HG02588 (cell line): ENCODE data around the gene METTL3.

ENCODE experiments used
- ATAC-seq: cut with Tn5 transposase; IDR thresholded peaks from one replicate; pipeline ENCODE4 v1.9.1; 2021; ENCODE audit warnings: mild to moderate bottlenecking, moderate library complexity; ENCODE audit not compliant: unreplicated experiment

Gene METTL3

DNA sequence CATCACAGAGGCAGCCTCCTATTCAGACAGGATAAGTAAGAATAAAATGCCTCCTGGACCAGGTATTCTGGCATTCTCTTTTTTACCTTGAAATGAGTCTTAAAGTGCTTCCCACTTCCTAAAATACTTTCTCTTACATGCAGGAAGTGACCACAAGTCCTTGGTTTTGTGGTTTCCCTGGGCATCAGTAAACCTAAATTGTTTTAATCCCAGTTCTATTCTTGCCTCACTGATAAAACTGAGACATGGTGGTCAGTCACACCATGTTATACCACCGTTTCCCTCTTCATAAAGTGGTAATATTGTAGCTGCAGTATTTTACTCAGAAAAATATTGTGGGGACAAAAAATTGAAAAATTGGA is 16.2 kb upstream of the METTL3 start:
- no peak for ATAC-seq

DNA sequence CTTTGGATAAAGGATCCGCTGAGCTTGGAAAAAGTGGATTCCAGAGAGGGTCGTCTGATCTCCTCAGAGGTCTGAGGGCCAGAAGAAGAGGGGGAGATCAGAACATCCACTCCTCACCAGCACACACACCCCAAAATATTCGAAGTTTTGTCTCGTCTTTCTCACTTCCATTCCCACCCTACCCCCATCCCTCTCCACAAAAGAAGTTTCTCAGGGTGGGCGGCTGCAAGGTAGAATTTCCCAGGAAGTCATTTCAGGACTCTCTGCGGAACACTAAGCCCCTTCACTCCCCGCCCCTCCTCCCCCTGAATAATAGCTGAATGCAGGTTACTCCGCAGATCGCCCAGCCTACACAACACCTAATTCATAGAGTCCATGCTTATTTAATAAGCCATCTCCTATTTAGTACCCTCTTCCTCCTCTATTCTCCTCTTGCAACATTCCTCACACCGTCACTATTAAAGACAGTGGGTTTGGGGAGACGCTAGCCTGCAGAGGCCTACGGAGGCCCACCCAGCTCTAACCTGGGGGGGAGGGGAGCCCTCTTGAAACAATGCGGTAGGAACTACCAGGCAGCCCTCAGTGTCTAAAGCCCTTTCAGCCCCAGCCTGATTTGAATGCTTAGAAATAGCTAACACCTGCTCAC is 15.7 kb upstream of the METTL3 start:
- ATAC-seq, result no peak

DNA sequence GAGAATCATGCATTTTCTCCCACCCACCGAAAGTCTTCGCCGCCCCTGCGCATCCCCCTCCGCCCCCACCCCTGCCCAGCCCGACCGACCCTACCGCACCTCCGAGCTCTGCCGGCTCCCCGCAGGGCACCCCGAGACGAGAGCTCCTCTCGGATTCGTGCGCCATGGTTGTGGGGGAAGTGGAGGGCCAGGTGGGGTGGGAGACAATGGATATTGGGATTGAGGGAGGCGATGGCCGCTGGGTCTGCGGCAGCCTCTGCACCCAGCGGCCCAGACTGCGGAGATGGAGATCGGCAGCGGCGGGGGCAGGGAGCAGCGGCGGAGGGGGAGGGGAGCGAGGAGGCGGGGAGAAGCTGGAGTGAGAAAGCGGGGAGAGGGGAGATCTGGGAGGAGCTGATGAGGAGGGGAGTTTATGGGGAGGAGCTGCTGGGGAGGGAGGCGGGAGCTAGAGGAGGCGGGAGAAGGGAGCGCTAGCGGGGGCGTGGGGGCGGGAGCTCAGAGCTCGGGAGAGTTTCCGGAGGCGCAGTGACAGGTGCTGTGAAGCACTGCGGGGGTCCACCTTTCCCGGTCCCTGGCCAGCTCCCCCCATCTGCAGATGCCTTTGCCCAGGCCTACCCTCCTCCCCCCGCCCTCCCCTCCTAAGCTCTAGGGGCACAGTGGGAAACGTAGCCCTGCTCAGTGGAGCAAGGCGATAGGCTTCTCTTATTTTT is 15.0 kb upstream of the METTL3 start, which contains the start of gene SALL2:
SALL2 (minus strand) TSS at position 385 of the 710 bp plus-strand sequence; CDS start at position 166, 219 bp downstream.
- peak; percentile 43 for ATAC-seq

DNA sequence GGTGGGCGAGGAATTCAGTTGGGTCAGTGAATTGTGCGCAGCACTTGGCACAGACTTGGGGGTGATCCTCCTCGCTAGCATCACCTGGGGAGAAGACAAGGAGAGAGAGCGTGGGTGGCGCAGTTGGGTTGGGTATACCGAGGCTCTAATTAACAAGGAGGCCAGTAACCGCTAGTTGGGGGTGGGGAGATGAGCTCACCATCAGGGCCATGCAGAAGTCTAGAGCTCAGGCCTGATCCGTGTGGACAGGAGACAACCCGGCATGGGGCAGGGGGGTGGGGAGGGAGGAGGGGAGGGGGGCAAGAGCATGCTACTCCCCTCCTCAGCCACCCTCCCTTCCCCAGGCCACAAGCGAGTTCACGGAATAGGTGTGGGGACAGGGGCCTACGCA is 14.4 kb upstream of the METTL3 start:
- no peak for ATAC-seq

DNA sequence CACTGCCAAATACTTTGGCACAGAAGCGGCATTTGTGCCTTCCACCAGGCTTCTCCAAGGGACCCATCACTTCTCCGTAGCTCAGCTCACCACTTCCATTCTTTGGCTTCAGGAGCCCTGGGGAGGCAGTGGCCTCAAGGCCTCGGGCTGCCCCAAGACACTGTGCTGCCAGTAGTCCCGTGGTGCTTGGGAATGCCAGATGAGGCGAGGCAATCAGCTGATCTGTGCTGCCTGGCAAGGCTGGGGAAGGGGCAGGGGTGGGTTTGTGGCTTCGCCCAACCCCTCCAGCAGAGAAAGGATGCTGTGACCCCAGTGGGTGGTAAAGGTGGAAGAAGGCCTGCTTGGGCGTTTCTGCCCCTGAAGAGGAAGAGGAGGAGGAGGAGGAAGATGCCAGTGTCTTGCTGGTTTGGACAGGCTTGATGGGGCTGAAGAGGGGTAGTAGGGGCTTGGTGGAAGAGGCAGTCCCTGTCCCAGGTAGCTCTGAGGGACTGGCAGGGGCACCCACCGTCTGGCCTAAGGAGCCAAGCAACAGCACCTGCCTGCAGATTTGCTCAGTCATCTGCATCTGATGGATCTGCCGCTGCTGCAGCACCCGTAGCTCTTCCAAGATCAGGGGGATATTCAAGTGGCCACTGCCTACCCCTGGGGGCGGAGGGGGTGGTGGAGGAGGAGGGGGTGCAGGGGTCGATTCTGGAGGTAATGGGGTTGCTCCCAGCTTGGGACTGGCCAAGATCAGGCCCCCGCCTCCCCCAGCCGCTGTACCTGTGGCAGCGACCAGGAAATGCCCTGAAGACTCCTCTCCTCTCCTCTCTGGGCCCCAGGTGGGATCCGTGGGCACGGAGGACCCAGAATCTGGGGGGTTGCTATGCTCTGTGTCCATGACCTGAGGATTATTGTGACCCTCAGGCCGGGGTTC is 13.7 kb upstream of the METTL3 start:
- ATAC-seq, result no peak

DNA sequence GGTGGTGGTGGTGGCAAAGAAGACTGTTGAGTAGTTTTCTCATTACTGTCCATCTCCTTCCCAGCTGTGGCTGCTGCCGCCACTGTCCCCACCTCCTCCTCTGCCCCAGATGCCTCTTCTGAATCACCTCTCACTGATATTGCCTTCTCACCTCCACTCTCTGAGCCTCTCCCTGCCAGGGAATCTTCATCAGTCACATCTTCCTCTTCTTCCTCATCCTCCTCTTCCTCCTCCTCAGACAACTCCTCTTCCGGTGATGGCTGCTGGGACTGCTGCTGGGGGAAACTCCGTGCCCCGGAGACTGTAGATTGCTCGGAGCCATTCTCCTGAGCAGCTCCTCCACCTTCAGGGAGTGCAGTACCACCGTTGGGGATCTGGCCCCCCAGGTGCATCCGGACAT is 12.1 kb upstream of the METTL3 start:
- ATAC-seq, result no peak

DNA sequence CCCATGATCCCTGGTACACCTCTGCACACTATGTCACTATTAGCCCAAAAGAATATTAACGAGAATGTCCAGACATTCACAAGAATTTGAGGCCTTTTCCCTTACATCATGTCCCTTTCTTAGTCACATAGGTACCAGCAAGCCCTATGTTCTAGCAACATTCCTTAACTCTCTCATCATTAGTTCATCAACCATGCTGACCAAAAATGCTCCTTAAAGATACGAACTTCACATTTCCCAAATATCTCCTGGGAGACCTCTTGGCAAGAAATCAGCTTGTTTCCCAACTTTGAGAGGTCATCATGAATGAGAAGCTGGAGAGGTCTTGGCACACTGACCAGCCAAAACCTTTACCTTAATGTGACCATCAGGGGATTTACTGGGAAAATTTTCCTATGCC is 10.4 kb upstream of the METTL3 start:
- no peak for ATAC-seq

DNA sequence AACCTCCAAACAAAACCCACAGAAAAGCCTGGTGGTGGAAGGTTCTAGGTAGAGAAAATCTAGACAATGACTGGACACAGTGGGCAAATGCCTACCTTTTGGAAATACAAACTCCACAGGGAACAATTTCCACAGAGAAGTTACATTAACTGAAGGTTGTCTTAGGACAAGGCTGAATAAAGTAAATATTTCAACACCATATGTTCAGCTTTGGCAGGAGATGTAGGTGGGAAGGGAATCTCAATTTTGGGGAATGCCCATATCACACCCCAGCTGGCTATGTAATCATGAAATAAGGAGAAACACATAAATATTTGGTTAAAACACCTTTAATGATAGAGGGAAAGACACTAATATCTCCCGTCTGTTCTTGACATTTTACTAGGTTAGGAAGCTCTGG is 9.6 kb upstream of the METTL3 start:
- no peak for ATAC-seq

DNA sequence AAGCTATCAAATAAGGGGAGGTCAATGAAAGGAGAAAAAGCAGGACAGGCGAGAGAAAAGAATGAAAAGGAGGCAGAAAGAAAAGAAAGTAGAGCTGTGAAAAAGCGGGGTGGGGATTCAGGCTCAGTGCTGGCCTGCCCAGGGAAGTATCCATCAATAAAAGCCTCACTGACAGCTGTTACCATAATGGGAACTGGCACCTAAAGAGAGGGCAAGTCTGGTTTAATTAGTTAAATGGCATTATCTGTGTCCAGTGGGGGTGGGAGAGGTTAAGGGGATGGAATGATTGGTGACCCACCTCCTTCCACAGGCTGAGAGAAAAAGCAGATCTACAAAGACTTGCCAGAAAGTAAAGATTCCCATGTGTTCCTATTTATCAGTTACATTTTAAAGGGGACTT is 7.6 kb upstream of the METTL3 start:
- no peak for ATAC-seq

DNA sequence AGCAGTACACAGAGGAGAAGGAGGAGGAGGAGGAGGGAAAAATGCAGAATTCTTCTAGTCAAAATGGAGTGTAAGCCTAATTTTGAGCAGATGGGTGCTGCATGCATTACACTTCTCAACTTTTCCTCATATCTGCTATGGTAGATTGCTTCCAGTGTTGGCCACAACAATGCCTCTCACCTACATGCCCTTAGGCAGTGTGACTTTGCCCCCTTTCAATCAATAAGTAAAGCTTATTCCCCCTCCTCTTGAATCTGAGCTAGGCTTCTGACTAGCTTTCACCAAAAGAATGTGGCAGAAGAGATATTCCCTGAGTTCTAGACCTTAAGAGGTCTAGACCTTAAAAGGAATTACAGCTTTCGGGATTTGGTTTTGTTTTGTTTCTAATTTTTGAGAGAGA is 3.2 kb upstream of the METTL3 start:
- ATAC-seq, result no peak

DNA sequence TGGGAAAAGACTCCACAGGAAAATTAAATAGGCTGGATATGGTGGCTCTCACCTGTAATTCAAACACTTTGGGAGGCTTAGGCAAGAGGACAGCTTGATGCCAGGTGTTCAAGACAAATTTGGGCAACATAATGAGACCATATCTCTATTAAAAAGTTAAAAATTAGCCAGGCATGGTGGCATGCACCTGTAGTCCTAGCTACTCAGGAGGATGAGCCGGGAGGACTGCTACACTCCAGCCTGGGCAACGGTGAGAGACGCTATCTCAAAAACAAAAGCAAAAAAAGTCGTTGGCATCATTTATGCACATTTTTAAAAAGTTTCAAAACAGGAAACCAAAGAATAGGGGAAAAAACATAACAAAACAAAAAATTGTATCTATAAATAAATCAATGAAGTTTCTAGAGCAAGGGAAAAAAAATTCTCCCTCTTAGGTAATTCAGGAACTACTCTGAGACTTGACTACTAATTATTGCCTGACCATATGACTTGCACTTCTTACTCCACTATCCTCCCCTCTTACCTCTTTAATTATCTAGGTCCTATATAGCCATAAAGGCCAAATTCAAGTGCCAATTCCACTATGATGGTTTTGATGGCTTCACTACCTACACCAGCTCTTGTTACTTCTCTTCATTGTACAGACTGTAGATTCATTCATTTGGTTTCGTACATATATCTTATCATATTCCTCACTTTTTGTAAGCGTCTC is 1.6 kb downstream of the METTL3 start:
- ATAC-seq, result no peak

DNA sequence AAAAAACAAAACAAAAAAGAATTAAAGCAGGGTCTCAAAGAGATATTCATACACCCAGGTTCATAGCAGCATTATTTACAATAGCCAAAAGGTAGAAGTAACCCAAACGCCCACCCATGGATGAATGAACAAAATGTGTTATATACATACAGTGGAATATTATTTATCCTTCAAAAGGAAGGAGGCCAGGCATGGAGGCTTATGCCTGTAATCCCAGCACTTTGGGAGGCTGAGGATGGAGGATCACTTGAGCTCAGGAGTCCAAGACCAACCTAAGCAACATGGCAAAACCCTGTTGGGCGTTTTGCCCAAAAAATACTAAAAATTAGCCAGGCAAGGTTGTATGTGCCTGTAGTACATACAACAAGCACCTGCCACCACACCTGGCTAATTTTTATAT is 4.6 kb downstream of the METTL3 start:
- no peak for ATAC-seq

DNA sequence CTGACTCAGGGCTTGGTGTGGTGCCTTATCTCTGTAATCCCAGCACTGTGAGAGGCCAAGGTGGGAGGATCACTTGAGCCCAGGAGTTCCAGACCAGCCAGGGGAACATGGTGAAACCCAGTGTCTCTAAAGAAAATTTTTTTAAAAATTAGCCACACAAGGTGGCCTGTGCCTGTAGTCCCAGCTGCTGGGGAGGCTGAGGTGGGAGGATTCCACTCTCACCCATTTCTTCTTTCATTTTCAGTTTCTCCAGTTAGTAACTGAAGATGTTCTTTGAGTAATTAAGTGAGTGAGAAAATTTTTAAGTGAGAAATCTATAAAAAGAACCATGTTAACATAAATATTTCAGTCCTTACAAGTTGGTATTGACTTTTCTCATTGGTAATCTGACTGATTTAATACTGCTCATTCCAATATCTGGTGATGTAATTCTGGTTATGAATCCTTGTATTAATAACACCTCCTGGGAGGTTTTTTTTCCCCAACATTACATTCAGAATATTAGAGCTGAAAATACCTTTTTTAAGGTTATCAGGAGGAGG is 6.1 kb downstream of the METTL3 start:
- ATAC-seq, result peak; percentile 81

DNA sequence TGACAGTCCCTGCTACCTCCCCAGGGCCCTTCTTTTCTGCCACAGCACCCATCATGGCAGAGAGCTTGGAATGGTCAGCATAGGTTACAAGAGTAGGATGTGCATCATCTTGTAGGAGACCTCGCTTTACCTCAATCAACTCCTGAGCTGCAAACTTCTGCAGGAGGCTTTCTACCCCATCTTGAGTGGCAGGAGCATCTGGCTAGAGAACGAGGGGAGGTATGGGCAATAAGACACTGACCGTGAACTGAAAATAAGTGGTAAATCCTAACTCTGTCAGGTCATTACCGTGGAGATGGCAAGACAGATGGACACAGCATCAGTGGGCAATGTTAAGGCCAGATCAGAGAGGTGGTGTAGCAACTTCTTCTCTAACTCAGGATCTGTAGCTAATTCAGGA is 7.8 kb downstream of the METTL3 start:
- no peak for ATAC-seq

DNA sequence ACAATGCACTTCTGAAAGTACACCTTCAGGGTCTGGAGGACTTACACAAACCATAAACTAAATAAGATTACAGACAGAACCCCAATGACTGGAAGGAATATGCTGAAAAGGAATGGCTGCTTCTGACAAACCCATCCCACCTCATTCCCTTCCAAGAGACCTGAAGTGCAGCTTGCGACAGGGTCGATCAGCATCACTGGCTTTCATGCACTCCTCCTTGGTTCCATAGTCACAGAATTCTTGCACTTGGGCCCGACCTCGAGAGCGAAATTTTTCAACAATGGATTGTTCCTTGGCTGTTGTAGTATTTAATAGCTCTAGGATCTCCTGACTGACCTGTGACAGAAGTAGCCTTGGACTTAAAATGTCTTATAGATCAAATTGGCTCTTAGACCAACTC is 9.6 kb downstream of the METTL3 start:
- no peak for ATAC-seq

DNA sequence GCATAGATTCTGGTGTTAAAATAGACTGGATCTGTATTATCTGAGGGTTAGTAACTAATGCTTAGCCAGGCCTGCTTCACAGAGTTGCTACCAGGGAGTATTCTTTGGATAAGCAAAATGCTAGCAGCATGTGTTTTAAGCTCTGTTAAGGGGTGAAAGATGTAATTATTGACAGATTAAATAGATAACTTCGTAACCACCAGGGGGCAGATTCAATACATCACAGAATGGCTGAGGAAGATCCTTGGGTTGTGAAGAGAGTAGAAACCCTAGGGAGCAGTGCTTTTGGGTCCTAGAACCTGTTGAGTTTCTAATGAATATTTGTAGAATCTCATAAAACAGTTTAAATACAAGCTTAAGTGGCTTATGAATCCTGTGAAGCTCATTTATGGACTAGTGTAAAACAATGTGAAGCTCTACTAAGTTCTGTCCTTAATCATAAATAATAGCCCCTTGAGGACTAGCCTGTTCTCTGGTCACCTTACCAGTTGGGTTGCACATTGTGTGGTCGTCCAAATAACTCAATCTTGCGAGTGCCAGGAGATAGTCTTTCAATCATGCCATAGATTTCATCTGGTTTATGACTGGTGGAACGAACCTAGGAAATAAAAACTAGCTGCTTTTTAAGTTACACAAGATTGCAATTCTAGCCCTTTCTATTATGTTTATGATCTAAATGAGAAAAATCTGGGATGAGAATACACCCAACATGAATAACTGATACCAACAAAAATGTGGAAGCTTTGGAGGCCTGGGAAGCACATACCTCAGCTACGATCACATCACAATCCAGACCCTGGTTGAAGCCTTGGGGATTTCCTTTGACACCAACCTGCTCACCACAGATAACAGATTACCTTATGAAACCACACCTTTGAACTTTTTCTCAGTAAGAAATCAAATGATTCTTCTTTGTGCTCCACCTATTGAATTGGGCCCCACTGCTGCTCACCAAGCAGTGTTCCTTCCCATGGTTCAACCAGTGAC is 12.3 kb downstream of the METTL3 start:
- no peak for ATAC-seq

DNA sequence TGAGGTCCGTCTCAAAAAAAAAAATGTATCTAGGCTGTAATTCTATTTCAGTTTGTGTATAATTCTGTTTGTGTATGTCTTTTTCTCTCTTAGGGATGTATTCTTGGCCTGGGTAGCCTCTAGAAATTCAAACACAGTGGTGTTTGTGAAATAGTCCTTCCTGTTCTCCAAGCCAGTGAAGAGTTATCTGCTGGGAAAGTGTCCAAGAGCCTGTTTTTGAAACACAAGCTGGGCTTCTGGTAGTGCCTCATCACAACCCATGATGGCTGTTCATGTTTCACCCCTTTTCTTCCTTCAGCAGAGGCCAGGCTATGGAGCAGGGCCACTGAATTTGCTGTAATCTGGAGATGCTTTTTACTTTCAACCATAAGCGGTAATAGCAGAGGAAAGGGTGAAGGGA is 14.7 kb downstream of the METTL3 start:
- no peak for ATAC-seq

DNA sequence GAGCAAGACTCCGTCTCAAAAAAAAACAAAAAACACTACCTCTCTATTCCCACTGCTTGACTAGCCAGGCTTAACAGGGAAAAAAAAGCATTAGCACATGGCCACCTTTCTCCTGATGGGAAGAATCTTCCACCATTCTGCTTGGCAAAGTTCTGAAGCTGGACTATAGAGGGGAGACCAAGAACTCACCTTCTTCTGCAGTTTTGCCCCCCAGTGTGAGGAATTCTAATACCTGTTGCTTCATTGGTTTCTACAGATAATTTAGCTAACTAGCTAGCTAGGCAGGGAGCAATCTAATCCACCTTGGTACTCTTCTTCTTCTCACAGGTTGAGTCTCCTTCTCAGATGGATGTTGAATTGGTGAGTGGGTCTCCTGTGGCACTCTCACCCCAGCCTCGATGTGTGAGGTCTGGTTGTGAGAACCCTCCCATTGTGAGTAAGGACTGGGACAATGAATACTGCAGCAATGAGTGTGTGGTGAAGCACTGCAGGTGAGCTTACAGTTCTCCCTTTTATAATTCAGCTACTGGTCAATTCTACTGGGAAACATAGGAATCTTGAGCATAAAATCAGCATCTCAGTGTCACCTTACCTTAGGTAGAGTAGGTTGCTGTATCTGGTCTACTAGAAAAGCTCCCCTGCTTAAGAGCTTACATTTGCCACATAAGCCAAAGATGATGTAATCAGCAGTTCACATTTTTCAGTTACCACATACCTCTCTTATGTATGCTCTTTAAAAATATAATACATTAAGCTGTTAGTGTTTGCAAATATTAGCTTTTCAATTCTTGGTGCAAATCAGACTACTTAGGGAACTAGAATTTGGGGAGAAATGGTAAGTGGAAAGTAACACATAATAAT is 16.0 kb downstream of the METTL3 start:
- ATAC-seq, result no peak

DNA sequence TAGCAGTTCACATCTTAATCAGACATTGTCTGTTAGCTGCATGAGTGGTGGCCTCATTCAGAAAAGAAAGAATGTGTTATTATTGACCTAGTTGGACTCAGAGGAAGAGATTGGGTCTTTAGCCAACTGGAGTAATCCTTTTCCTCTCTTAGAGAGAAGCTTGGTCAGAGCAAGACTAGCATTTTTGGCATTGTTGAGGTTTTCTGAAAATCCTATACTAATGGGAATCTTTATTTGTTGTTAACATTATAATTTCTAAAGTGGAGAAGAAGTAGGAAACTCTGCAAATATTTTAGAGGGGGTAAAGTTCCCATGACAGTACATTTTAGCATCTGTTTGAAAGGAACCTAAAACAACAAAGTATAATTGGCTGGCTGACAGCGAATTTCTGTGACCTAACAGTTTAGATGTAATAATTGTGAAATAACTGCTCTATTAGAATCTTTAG is 24.5 kb downstream of the METTL3 start:
- no peak for ATAC-seq
